Parathyroid adenoma (tissue), 2 donors: ENCODE results near the gene EXOG.

Source experiments
- H2AFZ ChIP-seq: fragments of 300-600 bp; sonication (generic); one replicate; pipeline ENCODE4 v1.7.0; 2017; ENCODE audit warnings: antibody characterized with exemption, mild to moderate bottlenecking
- H3K27ac ChIP-seq: fragments of 300-600 bp; sonication (generic); one replicate; pipeline ENCODE4 v1.7.0; 2017
- H3K27me3 ChIP-seq: fragments of 300-600 bp; sonication (generic); one replicate; pipeline ENCODE4 v1.7.0; 2017; ENCODE audit warnings: low read length; ENCODE audit not compliant: control insufficient read depth, insufficient read depth
- H3K36me3 ChIP-seq: fragments of 300-600 bp; sonication (generic); one replicate; pipeline ENCODE4 v1.7.0; 2017; ENCODE audit warnings: low read length; ENCODE audit not compliant: control insufficient read depth, insufficient read depth
- H3K4me1 ChIP-seq: fragments of 300-600 bp; sonication (generic); one replicate; pipeline ENCODE4 v1.7.0; 2017; ENCODE audit warnings: control low read depth
- H3K4me2 ChIP-seq: fragments of 300-600 bp; sonication (generic); one replicate; pipeline ENCODE4 v1.7.0; 2017; ENCODE audit warnings: low read length
- H3K4me3 ChIP-seq: fragments of 300-600 bp; sonication (generic); one replicate; pipeline ENCODE4 v1.7.0; 2017; ENCODE audit warnings: low read depth, low read length
- H3K79me2 ChIP-seq: fragments of 300-600 bp; sonication (generic); one replicate; pipeline ENCODE4 v1.7.0; 2017; ENCODE audit warnings: control low read depth
- H3K9ac ChIP-seq: fragments of 300-600 bp; sonication (generic); one replicate; pipeline ENCODE4 v1.7.0; 2017; ENCODE audit warnings: mild to moderate bottlenecking
- H3K9me3 ChIP-seq: fragments of 300-600 bp; sonication (generic); one replicate; pipeline ENCODE4 v1.7.0; 2017; ENCODE audit warnings: low read length; ENCODE audit not compliant: control insufficient read depth
- TF ChIP-seq, protein P1 (sequence below): fragments of 300-600 bp; sonication (generic); IDR thresholded peaks from one replicate; pipeline ENCODE4 v1.7.0; 2017; ENCODE audit warnings: antibody characterized with exemption, mild to moderate bottlenecking
- donor health status: primary hyperparathyroidism.

Gene EXOG

DNA sequence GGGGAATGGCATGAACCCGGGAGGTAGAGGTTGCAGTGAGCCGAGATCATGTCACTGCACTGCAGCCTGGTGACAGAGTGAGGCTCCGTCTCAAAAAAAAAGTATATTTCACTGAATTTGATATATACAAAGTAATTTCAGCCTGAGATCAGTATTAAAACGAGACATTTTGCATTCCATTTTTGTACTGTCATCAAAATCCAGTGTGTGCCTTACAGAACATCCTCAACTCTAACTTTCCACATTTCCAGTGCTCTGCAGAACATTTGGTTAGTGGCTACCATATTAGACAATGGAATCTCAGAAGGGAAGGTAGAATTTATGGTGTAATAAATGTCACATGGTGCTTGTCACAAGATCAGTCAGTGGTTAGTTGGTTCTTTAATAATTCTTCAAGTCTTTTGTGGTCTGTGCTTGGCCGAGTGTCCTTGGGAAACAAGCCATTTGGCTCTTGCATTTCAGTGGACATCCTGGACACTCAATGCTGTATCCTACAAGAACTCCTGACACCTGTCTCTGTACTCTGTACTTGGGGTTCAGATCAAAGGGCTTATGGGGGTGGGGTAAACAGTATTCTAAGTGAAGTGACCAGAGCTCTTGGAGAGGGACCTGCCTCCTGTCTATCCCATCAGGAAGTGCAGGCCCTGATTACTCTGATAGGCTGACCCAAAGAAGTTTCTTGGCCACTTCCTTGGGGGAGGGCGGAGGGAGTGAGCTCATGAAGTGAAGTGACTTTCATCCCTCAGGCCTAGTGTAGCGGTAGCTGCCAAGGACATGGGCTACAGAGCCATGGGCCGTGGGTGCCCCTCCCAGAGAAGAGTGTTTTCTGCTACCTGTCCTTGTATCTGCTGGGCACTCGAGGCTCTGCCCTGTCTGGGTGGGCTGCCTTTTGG, 38.8 kb upstream of the EXOG start:
- TF ChIP-seq, protein P1, sequence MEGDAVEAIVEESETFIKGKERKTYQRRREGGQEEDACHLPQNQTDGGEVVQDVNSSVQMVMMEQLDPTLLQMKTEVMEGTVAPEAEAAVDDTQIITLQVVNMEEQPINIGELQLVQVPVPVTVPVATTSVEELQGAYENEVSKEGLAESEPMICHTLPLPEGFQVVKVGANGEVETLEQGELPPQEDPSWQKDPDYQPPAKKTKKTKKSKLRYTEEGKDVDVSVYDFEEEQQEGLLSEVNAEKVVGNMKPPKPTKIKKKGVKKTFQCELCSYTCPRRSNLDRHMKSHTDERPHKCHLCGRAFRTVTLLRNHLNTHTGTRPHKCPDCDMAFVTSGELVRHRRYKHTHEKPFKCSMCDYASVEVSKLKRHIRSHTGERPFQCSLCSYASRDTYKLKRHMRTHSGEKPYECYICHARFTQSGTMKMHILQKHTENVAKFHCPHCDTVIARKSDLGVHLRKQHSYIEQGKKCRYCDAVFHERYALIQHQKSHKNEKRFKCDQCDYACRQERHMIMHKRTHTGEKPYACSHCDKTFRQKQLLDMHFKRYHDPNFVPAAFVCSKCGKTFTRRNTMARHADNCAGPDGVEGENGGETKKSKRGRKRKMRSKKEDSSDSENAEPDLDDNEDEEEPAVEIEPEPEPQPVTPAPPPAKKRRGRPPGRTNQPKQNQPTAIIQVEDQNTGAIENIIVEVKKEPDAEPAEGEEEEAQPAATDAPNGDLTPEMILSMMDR, result no peak
- no peaks in the 10 kb centered on the region for H3K36me3 ChIP-seq
- H3K9me3 ChIP-seq, result no peaks in the 10 kb centered on the region
- no peak overlapping the region for H3K4me3 ChIP-seq
- no peak overlapping the region for H3K27ac ChIP-seq
- no peaks in the 10 kb centered on the region for H3K27me3 ChIP-seq
- no peak overlapping the region for H3K9ac ChIP-seq
- H3K79me2 ChIP-seq, result peaks cover 49% of the 10 kb centered on the region
- no peak overlapping the region for H2AFZ ChIP-seq
- H3K4me2 ChIP-seq, result no peak overlapping the region
- H3K4me1 ChIP-seq, result peaks cover 40% of the 10 kb centered on the region

DNA sequence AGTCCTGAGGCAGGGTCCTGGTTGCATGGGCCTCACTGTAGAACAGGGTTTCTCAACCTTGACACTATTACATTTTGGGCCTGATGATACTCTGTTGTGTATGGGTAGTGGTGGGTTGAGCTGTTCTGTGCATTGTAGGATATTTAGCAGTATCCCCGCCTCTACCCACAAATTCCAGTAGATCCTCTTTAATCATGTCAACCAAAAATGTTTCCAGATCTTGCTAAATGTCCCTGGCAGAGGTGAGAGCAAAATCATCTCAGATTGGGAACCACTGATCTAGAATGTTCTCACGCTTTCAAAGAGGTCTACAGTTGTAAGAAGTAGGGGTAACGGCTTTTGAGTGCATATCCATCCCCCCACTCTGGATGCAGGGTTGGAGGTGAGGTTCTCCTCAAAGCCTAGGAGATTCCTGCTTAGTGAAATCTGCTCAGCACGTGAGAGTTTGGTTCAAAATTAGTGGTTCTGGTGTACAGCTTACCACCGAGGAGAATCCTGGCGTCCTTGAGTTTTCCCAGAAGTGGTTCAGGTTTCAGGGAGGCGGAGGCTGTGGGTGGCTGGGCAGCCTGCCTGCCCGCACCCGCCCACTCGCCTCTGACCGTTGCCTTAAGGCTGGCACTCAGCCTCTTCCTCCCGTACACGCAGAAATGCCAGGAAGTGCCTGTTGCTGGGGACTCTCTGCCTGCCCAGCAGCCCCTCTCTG, 37.2 kb upstream of the EXOG start:
- H3K4me3 ChIP-seq, result peak overlapping the region; percentile 24
- peak overlapping the region; percentile 57 for H3K4me2 ChIP-seq
- H3K4me1 ChIP-seq, result peaks cover 34% of the 10 kb centered on the region
- no peaks in the 10 kb centered on the region for H3K27me3 ChIP-seq
- H3K36me3 ChIP-seq, result no peaks in the 10 kb centered on the region
- TF ChIP-seq, protein P1, result no peak
- H3K9ac ChIP-seq, result no peak overlapping the region
- H2AFZ ChIP-seq, result peak overlapping the region; percentile 10
- peak overlapping the region; percentile 66 for H3K27ac ChIP-seq
- H3K9me3 ChIP-seq, result no peaks in the 10 kb centered on the region
- H3K79me2 ChIP-seq, result peaks cover 61% of the 10 kb centered on the region

DNA sequence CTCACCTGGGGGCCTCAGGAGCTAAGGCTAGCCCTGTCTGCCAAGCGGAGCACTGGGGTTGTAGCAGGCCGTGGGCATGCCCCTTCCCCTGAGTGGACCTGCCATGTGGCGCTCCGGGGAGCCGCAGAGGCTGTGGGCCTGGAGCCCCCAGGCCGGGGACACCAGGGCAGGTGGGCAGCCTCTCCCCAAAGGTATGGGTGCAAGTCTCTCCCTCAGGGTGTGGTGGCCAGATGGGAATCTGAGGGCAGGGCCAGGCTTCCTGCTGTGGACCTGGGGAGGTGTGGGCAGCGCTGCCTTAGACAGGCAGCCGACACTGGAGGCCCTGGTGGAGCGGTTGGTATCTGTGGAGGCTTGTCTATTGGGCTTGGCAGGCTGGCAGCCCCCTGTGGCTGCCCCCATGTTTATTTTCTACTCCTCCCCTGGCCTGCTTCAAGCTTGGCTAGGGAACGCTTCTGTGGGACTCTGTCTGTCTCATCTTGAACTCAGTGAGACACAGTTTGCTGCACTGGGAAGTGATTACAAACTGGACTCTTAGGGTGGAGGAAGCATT, 36.6 kb upstream of the EXOG start:
- H3K9me3 ChIP-seq, result no peaks in the 10 kb centered on the region
- no peaks in the 10 kb centered on the region for H3K27me3 ChIP-seq
- peak overlapping the region; percentile 24 for H3K4me3 ChIP-seq
- H3K4me1 ChIP-seq, result peaks cover 34% of the 10 kb centered on the region
- H3K4me2 ChIP-seq, result peak overlapping the region; percentile 57
- no peaks in the 10 kb centered on the region for H3K36me3 ChIP-seq
- no peak overlapping the region for H3K9ac ChIP-seq
- no peak overlapping the region for H2AFZ ChIP-seq
- peaks cover 67% of the 10 kb centered on the region for H3K79me2 ChIP-seq
- TF ChIP-seq, protein P1, result no peak
- peak overlapping the region; percentile 34 for H3K27ac ChIP-seq

DNA sequence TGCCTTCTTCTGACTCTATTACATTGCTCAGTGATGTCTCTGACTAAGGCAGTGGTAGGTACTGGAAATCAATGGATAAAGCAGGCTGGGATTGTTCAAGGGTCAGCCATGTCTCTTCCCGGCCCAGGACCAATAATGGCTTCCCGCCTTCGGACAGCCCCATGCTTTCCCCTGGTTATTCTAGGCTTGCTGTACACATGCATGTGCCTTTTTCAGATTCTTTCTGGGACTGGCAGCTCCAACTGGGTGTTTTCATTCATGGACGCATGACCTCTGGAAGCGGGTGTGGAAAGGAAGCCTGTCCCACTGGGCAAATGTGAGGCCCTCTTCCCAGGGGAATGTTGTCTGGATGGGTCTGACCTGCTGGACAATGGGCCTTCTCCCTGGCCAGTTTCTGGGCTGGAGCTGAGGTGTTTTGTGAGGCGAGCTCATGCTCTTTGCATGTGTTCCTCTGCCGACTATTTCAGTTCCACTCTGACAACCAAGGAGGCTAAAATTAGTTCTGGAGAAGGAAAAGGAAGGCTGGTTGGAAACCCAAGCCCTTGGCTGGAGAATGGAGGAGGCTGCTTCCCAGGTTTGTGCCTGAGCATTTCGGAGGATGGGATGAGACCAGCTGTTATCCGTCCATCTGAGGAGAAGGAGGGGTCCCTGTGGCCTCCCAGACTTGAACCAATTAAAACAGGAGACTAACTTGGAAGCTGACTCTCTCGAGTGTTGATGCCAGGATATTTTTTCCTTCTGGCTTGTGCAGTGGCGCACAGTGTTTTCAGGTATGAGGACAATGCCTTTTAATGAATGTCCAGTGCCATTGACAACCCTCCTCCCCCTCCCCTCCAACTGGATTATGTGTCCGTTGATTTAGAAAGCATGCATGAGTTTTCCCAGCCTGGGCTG, 35.5 kb upstream of the EXOG start:
- no peaks in the 10 kb centered on the region for H3K9me3 ChIP-seq
- H3K36me3 ChIP-seq, result no peaks in the 10 kb centered on the region
- H3K9ac ChIP-seq, result no peak overlapping the region
- peaks cover 34% of the 10 kb centered on the region for H3K4me1 ChIP-seq
- TF ChIP-seq, protein P1, result no peak
- H3K4me2 ChIP-seq, result no peak overlapping the region
- no peak overlapping the region for H3K4me3 ChIP-seq
- no peak overlapping the region for H3K27ac ChIP-seq
- no peak overlapping the region for H2AFZ ChIP-seq
- no peaks in the 10 kb centered on the region for H3K27me3 ChIP-seq
- H3K79me2 ChIP-seq, result peaks cover 73% of the 10 kb centered on the region
